Measurements from ENCODE around the gene PAM.

- TF ChIP-seq EP300 (IDR thresholded peaks at IDR 0.05; ENCODE audit: low read depth) (no peak), CTCF (IDR thresholded peaks at IDR 0.05) (no peak), POLR2A (IDR thresholded peaks at IDR 0.05) (no peak)
These were observed 280.6 kb downstream of the PAM start for GRCh38 chr5:103035701-103036100.

Data from transverse colon (tissue), 3 donors.